Pulmonary artery endothelial cell (primary cell): ENCODE measurements around the gene TFF2. TPM values are rescaled to one million over a fixed set of nuclear protein-coding genes. Genes with fewer than 3 reads are reported as not detected.
A peak's percentile ranks its signal among the peaks of the same experiment; 100 is the strongest.

ENCODE experiments used
- DNase-seq: peaks from one replicate; pipeline ENCODE4 v3.0.0-alpha.2; 2011; ENCODE audit warnings: low read depth, low spot score
- total RNA-seq: library from RNA; depleted of rRNA; stranded (reverse); fragments of >200 nt; gene quantifications from 2 replicates; pipeline ENCODE4 v1.2.3, GENCODE V29; 2014

TFF2 gene
- total RNA-seq, 1 donor from 2014 or later, result not detected

GRCh38 chr21:42384156-42384945 lies 33.6 kb upstream of the TFF2 start:
- no peak for DNase-seq

GRCh38 chr21:42383331-42383730 lies 32.5 kb upstream of the TFF2 start:
- DNase-seq, result no peak

- DNase-seq, result no peak
Measured at GRCh38 chr21:42382915-42383314, 32.1 kb upstream of the TFF2 start.

GRCh38 chr21:42381347-42381984 lies 30.7 kb upstream of the TFF2 start:
- peak; percentile 15 for DNase-seq

GRCh38 chr21:42379426-42380215 lies 28.8 kb upstream of the TFF2 start:
- DNase-seq, result no peak

GRCh38 chr21:42378418-42378817 lies 27.6 kb upstream of the TFF2 start:
- DNase-seq, result no peak

GRCh38 chr21:42377951-42378340 lies 27.2 kb upstream of the TFF2 start:
- no peak for DNase-seq

- DNase-seq, result no peak
Measured at GRCh38 chr21:42377211-42377950, 26.6 kb upstream of the TFF2 start.

- no peak for DNase-seq
Measured at GRCh38 chr21:42376338-42376982, 25.7 kb upstream of the TFF2 start.

- no peak for DNase-seq
Measured at GRCh38 chr21:42375966-42376337, 25.2 kb upstream of the TFF2 start.

GRCh38 chr21:42375506-42375905 lies 24.7 kb upstream of the TFF2 start:
- no peak for DNase-seq

- DNase-seq, result no peak
Measured at GRCh38 chr21:42374864-42375499, 24.2 kb upstream of the TFF2 start.

- DNase-seq, result no peak
Measured at GRCh38 chr21:42374457-42374856, 23.7 kb upstream of the TFF2 start.

GRCh38 chr21:42373908-42374455 lies 23.2 kb upstream of the TFF2 start:
- no peak for DNase-seq

- no peak for DNase-seq
Measured at GRCh38 chr21:42373196-42373907, 22.6 kb upstream of the TFF2 start.

GRCh38 chr21:42370894-42371654 lies 20.3 kb upstream of the TFF2 start:
- no peak for DNase-seq

GRCh38 chr21:42369821-42370220 lies 19.0 kb upstream of the TFF2 start:
- DNase-seq, result no peak

- no peak for DNase-seq
Measured at GRCh38 chr21:42367367-42368165, 16.8 kb upstream of the TFF2 start.
